ENCODE measurements around the gene RNF157.
"Not testable (repeated sequence)": the region's sequence is repeated elsewhere in the genome, so short reads cannot be mapped to it uniquely, and the experiment has no call there.

RNF157 gene

DNA sequence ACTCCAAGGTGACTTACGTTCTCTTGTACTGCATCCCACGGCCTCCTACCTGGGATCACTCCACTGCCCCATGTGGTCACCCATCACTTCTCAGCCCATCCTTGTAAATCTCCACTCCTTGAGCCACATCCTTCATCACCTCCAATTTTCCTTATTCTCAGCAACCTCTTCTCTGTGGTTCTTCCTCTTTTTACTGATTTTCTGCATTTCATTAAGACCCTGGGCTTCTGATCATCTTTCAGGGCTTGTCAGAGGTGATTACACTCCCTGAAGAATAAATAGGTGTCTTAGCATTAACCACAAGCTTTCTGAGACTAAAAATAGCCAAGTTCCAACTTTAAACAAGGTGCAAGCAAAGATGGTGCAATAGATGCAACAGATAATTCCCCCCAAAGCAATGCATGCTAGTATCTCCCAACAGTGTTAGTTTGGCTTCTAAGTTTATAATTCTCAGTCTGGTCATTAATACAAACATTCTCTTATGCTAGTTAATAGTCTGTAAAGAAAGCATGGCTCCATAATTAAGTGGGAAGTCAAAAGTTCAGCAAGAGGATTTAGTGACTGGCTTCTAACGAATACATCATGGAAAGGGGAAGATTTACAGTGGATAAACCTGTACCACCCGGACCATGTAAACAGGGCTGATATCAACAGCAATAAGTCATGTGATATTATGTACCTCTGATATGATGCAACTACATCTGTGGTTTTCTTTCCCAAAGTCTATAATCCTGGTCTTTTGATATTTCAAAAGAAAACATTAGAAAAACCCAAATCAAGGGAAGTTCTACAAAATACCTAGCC, 51.9 kb downstream of the RNF157 start:
- no peak for DNase-seq

DNA sequence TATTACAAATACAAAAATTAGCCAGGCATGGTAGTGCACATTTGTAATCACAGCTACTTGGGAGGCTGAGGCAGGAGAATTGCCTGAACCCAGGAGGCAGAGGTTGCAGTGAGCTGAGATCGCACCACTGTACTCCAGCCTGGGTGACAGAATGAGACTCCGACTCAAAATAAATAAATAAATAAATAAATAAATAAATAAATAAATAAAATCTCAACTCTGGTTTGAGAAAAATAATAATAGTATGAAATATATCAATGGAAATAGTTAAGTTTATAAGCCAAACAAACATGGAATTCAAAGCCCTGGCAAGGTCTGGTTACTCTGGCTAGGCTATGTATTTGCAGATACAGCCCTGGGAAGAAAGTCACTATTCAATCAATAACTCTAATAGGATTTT, 53.5 kb downstream of the RNF157 start:
- DNase-seq, result not testable (repeated sequence)

DNA sequence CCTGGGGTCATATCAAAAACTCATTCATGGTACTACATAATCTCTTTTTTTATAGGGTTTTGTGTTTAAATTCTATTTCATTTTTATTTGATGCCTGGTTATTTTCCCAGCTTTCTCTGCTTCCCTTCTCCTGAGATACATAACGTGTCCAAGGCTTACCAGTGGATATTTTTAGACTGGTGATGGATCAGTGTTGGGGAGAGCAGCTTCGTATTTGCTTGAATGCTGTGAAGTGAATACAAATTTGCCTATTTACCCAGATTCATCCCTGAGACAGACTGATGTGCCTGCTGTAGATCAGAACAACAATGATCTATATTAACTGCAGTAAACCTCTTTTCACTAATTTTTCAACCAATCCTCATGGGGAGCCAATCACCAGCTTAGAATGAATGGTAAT, 56.0 kb downstream of the RNF157 start:
- no peak for DNase-seq

DNA sequence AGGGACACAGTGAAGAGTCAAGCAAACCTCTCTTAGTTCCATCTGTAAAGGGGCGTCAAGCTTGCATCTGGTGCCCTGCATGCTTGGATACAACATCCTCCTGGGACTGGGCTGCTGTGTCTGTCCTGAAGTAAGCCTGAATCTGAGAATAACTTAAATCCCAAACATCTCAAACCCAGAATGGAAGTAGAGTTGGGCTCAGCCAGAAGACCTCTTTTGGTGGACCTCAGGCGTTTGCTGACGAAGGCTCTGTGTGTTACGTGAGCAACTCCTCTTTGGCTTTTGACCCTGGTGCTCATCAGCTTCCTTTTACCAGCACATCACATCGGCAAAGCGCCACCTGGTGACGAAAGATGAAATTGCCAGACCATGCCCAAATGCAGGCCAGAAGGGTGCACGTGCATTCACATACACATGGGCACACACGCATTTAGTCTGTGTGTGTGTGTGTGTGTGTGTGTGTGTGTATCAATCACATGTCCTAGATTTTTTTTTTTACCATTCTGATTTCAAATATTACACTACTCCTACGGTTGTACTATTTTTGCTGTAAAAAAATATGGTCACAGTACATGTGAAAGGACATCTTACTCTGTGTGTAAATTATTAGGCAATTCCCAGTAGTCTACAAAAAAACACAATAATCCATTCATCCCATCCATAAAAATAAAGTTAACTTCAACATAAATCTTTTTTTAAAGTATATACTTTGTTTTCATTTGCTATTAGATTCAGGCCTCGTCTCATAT, 58.1 kb downstream of the RNF157 start:
- DNase-seq, result peak; percentile 95

DNA sequence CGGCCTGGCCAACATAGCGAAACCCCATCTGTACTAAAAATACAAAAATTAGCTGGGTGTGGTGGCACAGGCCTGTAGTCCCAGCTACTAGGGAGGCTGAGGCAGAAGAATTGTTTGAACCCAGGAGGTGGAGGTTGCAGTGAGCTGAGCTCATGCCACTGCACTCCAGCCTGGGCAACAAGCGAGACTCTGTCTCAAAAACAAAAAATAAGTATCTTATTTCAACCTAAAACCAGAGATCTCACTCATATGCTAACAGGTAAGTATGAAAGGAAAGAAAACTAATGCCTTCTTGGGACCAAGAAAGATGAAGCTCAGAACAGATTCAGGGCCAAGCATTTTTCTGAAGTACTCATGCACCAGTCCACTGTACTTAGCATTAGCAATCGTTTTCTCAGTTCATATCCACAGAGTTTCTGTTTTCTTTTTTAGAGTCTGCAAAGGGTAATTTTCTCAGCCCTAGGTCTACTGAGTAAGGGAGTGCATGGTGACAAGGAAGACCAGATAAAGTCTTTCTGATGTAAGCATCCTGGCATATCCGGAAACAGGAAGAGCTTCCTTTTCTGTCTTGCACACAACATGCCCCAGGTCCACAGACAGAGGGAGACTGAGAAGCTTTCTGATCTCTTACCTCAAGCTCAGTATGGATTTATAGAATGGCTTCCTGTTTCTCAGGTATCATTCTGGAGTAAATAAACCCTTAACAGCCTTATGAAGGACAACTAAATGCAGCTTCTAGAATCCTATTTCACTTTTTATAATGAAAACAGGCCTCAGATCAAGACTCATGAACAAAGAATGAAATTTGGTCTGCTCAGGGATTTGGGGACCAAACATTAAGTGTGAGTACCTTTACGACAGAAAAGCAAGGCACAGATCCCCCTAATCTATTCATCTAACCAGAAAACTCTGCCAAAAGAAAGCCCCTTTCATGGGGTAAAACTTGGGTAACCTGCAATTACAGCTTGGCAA, 60.5 kb downstream of the RNF157 start:
- DNase-seq, result peak; percentile 69

DNA sequence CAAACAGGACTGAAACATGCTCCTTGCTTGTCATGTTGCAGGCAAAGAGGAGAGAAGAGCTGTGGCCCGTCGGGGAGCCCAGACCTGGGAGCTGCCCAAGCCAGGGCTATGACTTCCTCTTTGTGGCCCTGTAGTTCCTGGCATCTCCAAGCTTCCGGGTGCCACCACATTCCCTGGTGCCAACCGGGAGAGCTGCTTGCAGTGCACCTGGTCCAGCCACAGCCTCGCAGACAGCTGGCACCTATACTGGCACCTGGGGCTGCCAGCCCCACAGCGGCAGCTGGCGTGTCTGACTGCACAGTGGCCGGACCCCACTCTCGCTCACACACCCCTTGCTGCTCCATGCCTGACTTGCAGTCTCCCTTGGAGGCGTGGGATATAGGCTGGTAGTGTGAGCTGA, 62.2 kb downstream of the RNF157 start:
- no peak for DNase-seq

DNA sequence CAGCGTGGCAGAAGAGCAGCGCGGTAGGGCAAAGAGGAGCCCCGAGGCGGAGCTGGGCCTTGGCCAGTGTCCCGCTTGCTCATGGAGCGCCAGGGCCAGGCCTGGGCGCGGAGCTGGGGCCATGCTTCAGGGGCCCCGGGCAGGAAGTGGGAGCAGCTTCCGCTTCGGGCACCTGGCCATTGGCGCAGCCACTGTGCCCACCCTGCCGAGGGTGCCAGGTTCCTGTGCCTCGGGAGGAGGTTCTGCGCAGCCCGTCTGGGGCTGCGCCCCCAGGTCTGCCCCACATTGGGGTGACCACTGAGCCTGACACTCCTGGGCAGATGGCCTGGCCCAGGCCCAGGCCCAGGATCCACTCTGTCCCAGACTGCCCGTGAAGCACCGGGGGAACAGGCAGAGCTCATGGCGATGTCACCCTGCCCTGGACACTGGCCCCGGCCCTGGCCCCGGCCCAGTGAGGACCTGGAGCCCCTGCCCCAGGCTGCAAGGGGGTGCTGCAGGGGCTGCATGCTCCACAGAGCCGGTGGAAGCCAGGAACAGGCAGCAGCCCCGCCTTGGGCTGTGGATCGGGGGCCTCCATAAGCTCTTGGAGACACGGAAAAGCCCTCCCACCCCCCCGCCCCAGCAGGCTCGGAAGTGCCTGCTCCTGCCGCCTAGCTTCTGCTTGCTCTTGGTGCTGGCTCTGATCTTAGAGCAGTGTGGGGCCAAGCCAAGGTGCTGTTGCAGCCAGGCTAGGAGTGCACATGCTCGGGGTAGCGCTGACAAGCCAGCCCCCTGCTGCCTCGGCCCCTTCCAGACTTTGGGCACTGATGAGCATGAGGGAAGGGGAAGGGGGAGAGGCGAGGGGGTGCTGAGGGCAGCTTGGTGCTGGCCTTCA, 63.4 kb downstream of the RNF157 start:
- DNase-seq, result no peak

DNA sequence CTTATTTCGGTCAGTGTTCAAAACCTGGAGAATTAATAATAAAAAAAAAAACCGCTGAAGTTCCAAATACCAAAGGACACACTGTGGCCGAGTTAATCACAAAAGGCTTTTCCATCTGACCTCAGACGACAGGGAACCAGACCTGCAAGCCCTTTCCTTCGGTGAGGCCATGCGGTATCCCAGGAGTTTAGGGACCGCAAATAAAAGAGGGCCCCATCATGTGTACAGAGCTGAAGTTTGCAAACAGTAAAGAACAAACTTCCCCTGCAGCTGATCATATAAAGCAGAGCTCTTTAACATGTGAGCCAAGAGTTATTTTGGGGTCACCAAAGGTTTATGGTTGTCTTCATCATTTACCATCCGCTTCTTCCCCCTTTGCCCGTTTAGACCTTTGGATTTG, 66.3 kb downstream of the RNF157 start:
- no peak for DNase-seq

DNA sequence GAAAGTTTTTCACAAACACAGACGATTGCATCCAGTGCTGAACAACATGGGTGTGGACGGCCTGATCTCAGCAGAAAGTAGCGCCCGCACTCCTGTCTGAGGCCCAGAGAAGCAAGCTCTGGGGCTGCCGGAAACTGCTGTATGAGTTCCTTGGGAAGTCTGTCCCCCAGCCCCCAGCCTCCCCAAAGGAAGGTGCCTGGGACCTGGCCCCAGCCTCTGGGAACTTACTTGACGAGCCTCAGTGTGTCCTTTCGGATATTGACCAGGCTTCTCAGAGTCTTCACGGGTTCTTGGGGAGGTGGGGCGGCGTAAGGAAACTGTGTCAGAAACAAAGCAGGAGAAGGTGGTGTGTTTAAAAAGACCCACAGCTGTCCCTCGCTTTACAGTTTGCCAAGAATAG, 66.8 kb downstream of the RNF157 start:
- no peak for DNase-seq

DNA sequence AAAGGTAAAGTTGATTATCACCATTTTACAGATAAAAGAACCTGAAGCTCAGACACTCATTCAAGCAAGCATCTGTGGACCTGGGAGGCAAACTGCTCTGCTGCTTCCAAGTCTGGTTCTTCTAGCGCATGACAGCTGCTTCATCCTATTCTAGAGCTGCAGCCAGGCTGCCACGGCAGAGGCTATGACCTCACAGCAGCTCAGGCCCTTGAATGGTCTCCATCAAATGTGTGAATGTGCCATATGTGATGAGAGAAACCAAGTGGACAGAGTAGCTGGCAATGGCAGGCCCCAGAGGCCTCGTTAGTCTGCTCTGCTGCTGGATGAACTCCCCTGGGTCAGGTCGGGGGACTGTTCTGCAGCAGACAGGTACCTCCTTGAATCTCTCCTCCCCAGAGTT, 68.6 kb downstream of the RNF157 start:
- no peak for DNase-seq

DNA sequence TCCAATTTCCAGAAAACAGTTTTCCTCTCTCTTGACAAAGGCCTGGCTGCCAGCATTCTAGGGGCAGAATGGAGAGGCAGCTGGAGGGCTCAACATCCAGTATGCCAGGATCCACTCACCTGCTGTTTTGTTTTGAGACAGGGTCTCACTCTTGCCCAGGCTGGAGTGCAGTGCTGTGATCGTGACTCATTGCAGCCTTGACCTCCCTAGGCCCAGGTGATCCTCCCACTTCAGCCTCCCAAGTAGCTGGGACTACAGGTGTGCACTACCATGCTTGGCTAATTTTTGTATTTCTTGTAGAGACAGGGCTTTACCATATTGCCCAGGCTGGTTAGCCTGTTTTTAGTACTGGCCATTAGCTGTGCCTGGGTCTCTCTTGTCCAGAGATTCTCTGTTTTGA, 70.2 kb downstream of the RNF157 start:
- no peak for DNase-seq

DNA sequence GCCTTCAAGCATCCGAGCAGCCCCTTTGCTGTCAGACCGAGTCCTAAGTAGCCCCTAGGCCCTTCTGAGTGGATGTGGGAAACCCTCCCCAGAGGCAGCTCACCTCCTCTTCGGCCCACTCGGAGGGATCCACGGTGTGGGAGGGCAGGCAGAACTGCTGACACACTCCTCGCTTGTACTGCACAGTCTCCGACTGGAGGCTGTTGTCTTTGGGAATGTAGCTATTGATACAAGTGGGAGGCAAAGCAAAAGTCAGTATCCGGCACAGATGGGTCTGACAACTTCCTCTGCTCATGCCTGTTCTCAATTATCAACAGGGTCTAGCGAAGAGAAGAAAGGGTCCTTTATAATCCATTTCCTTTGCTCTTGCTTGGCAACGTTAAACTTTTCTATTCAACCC, 73.4 kb downstream of the RNF157 start:
- no peak for DNase-seq

DNA sequence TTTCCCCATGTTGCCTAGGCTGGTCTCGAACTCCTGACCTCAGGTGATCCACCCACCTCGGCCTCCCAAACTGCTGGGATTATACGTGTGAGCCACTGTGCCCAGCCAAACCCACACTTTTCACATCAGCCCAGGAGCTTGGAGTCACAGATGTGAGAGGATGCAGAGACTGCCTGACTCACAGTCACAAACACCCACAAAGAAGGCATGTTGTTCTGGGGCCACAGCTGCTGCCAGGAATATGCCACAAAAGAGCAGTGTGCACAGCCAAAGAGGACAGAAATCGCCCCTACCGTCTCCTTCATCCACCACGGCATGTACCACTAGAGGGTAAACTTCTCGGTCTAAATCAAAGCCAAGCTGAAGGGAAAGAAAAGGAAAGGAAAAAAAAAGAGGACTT, 74.1 kb downstream of the RNF157 start:
- no peak for DNase-seq

DNA sequence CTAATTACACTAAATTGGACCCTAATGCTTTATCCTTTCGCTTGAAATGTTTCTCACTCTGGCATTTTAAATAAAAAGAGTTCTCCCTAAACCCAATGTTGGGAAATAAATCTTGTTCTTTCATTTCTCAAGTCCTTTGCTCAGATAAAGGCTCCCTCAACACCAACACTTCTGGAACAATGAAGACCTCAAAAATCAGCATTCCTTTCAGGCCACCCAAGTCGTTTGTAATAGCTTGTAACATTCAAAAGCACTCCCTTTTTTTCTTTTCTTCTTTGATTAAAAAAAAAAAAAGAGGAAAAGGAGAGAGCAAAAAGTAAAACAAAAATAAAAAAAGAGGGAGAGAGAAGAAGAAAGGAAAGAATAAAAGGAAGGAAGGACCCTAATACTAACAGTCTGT, 76.0 kb downstream of the RNF157 start:
- DNase-seq, result no peak

DNA sequence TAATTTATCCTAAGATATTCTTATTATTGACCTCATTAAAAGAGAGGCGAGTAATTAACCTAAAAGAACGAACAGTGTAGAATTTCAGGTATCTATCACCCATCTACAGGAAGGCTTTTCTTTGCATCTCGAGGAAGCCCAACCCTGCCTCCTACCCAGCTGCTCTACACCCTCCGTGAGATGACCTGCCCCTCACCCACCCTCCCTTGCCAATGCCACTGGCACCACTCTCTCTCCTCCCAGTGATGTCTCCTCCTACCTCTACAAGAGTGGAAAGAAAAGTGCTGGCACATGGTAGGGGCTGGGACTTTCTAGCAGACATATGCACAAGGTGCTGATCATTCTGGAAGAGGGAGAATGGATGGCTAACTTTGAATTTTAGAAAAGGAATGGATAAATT, 76.4 kb downstream of the RNF157 start:
- DNase-seq, result no peak

DNA sequence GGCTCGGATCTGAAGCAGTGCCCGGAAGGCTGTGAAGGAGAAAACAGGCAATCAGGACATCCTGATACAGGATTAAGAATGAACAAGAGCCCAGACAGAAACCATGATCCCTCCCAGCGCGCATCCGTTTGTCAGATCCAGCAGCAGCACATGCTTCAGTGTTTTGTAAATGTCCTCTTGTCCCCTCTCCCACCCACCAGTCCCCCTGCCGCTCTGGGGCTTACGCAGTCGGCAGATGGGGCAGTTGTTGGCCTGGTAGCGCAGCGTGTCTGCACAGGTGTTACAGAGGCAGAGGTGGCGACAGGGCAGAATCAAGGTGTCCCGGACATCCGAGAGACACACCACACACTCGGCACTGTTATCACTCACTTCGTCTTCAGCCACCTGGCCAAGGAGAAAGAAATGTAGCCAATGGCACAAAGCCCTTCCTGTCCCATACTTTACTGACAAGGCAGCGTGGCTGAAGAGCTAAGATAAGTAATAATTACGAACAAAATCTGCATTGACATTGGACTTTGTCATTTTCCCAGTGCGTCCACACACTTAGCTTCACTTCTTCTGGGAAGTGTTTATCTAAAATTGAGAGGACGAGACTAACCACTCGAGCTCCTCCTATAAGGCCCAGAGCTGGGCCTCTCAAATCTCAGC, 78.5 kb downstream of the RNF157 start:
- DNase-seq, result no peak

DNA sequence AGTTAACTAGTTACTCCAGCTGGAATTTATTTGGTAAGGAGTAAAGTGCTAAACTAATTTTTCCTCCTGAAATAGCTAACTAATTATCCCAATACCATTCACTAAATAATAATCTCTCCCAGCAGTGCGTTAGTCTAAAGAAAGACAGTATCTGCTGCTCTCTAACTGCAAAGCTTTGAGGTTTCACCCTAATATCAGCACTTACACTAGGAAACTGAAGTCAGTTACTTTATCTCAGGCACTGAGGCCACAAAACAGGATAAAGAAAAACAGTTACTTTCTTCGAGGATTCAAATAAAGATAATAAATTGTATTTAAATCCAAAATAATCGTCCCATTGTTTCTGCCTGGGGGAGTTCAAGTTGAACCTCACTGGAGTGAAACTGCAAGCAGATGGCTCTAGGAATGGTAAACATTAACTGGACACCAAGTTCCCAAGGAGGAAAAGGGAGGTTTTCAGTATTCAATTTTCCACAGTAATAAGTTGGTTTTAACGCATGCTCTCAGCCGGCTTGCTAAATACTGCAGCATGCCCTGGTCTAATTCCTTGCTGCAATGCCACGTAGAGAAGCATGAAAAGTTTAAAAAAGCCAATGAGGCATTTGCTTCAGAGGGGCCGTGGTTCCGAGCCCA, 79.3 kb downstream of the RNF157 start:
- no peak for DNase-seq

DNA sequence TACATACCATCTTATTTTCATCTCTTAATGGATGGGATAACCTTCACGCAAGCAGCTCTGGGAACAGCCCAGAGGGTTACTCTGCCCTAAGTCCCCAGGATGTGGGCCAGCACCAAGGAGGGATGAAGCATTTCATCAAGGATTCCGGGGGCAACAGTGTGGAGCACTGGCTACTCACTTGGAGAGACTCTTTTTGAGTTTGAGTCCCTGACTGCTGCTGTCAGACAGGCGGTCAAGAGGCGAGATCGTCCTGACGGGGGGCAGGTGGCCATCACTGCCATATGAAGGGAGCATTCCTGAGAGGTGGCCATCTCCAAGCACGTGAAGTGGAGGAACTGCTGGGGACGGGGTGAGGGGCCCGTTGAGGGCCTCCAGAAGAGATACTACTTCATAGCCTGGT, 81.1 kb downstream of the RNF157 start:
- no peak for DNase-seq

DNA sequence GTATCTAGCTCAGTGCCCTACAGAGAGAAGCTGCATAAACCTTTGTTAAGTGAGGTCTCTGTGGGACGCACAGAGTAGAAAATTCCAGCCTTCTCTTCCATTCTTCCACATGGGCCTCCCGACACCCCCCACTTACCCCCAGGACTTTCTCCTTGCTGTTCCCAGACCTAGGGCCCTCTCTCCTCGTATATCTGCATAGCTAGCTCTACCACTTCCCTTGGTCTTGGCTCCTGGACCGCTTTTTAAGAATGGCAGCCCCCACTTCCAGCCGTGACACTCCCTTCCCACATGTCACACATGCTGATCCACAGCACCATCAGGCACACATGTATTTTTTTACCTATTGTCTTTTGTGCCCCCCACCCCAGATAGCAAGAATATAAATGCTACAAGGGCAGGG, 82.5 kb downstream of the RNF157 start:
- no peak for DNase-seq

DNA sequence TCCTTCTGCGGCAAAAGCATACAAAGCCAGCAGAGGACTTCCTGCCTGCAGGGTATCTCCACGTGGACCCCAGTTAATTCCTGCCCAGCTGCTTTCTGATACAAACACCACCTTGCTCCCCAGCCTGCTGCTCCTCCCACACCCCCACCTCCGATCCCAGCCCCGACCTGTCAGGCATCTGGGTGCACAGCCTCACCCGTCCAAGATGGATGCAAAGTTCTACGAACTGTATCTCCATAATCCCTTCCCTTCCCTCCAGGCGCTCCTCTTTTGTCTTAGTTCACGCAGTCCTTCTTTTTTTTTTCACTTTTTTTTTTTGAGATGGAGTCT, 83.7 kb downstream of the RNF157 start:
- no peak for DNase-seq

DNA sequence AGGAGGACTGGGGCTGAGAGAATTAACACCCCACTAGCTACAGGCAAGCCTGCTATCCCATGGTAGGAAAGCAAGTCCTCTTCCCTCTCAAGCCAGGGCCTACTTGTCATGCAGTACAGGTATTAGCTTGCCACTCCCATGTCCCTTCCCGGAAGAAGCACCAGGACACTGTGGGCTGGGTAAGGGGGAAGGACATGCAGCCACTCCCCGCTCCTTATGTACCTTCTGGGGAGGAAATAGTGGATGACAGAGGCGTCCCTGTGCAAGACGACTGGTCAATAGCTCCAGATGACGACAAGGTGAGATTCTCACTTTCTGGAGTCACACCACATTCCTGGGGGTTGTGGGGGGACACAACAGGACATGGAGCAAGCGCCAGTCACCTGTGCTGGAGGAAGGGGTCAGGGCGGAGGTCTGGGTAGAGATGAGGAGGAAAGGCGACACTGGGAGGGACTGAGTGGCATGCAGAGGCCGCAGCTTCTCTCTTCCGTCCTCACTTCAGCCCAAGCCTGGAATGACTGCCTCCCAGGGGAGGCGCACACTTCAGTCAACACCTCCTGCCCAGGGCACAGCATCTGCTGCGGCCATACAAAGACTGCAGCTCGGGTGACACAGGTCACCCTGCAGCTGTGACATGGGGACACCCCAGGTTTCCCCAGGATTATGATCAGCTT, 84.2 kb downstream of the RNF157 start:
- DNase-seq, result no peak

Data from CD4-positive, alpha-beta T cell treated with Interleukin-6 for 4 hours (primary cell).